Stimulated activated CD8-positive, alpha-beta memory T cell treated with anti-CD3 and anti-CD28 coated beads, Interleukin-4, amount 100 ng/mL, for 48 hours (primary cell): ENCODE results near the gene ATP2B3.

Experiments used
- DNase-seq: peaks from one replicate; pipeline ENCODE4 v3.0.0-alpha.2; 2020

Gene ATP2B3

DNA sequence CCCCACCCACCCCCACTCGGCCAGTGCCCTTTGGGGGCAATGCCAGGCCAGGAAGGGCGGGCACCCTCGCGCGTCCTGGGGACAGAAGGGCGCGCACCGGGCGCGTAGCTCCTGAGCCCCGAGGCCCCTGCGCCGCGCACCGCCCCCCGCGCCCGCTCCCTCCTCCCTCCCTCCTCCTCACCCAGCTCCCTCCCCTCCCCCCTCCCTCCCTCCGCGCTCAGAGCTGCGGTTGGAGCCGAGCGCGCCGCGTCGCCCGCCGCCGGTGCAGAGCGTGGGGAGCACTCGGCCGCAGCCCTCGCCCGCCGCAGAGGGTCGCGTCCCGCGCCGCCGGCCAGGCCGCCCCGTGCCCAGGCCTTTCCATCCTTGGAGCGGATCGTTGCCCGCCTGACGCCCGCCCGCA lies at the start of gene ATP2B3:
ATP2B3 (plus strand) TSS at position 220 of the 400 bp plus-strand sequence. CDS start 18,606 bp downstream, outside the sequence.
- DNase-seq = no peak

- no peak for DNase-seq
These were observed 49.3 kb upstream of the ATP2B3 start for GRCh38 chrX:153468008-153468580.

- DNase-seq = peak; percentile 41
These were observed 47.5 kb upstream of the ATP2B3 start for GRCh38 chrX:153469811-153470410.

- DNase-seq = peak; percentile 88
These were observed 46.8 kb upstream of the ATP2B3 start, which contains the start of gene HAUS7 for GRCh38 chrX:153470411-153471363. HAUS7 (minus strand) TSS chrX:153470576; CDS start chrX:153470557, 19 bp downstream.

DNA sequence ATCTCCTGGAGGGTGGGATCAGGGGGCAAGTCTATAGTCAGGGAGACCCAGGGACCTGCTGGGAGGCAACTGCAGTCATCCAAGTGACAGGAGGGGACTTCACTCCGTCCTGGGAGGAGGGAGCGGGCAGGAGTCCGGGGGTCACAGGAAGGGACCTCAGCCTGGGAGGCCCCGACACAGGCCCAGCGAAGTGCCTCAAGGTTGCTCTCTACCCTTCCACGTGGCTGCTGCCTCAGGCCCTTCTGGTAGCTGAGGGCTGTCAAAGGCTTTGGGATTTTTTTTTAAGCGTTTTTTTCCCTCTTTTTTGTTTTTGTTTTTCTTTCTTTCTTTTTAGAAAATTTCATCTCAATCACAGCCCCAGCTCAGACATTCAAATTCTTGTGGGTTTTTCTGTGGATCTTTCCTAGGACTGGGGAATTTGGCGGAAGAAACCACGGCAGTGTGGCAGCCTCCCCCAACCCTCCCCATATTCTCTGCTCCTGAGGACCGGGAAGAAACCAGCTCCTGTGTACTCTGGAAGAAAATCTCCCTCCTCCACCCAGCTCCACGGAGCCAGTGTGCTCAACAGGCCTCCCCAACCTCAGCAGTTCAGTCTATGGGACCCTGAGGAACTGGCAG lies 45.7 kb upstream of the ATP2B3 start:
- no peak for DNase-seq

DNA sequence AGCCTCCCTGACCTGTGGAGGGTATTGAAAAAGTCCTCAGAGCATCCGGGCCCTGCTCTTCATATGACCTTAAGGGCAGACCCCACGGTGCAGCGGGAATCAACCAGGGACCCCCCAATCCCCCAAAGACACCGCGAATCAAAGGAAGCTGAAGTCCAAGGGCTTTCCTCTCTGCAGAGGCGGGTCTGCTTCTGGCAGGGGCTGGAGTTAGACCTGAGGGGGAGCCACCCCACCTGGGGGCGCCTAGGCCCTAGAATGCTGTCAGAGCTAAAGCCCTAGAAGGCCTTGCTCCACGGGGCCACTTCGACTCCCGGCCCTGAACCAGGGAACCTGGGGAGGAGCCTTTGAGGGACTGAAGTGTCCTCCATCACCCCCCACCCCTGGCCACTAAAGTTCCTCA lies 44.3 kb upstream of the ATP2B3 start:
- DNase-seq = no peak

GRCh38 chrX:153474266-153474665 lies 43.2 kb upstream of the ATP2B3 start:
- DNase-seq = no peak

- peak; percentile 44 for DNase-seq
These were observed 42.7 kb upstream of the ATP2B3 start for GRCh38 chrX:153474718-153475117.

GRCh38 chrX:153475271-153475670 lies 42.2 kb upstream of the ATP2B3 start:
- no peak for DNase-seq

DNA sequence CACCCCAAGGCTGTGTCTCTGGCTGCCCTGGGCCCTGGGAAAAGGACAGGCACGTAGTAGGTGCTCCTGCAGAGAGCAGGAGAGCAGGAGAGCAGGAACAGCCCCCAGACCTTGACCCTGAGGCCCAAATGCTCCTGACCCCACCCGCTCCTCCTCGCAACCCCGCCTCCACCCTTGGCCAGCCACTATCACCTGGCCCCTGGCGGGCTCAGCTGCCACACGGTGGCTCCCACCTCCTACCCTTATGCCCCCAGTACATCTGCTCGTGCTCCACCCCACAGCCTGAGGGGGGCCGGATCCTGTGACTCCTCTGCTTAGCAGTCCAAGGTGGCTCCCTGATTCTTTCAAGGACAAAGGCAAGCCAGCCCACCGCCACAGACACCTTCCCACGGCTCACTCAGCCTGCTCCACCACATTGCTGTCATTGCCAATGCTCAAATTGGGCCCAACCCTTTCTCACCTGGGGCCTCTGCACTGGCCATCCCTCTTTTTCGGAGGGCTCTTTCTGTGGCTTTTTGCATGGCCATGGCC lies 41.6 kb upstream of the ATP2B3 start:
- no peak for DNase-seq

DNA sequence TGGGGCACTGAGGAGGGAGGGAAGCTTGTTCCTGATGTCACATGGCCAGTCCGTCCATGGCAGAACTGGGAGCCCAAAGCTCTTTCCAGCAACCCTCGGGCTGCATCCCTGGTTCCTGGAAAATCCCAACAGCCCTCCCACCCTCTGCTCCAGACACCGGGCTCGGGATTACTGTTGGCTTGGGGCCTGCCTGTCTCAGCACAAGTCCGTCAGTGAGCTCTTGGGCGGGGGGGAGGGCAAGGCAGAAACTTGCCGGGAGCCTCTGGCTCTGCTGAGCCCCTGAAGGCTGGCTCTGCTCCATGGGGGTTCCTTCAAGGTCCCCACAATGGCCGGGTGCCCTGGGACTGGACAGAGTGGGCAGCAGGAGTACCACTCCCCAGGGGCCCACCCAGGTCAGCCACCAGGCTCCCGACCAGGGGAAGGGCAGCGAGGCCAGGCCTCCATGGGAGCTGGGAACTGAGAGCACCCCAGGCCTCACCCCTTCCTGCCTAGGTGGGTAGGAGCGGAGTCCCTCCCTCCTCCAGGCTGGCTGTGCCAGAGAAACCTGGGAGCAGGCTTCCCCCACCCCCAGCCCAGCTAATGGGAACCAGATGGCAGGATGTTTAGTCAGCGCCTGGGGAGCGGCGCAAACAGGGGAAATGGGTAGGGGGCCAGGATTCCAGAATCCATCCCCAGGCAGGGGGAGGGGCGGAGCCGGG lies 40.6 kb upstream of the ATP2B3 start:
- DNase-seq = no peak

DNA sequence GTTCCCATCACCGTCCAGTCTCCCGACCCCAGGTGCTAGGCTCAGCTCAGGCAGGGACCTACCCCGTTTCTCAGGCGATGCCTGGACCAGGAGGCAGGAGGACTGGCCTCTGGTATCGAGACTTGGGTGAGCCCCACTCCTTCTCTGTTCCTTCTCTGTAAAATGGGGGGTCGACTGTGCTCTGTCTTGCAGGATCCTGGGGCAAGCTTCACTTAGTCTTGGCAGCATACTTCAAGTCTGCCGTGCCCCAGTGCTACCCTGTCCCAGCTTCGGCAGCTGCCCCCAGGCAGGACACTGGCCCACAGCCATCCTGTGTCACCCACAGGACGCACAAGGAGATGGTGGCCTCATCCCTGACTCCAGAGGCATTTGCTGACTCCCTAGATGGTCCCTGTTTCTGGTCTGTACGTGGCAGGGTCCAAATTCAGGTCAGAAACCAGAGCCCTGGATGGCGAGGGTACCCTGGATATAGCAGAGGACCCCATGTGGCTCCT lies 40.0 kb upstream of the ATP2B3 start:
- no peak for DNase-seq

- DNase-seq = no peak
These were observed 39.5 kb upstream of the ATP2B3 start for GRCh38 chrX:153477901-153478300.

DNA sequence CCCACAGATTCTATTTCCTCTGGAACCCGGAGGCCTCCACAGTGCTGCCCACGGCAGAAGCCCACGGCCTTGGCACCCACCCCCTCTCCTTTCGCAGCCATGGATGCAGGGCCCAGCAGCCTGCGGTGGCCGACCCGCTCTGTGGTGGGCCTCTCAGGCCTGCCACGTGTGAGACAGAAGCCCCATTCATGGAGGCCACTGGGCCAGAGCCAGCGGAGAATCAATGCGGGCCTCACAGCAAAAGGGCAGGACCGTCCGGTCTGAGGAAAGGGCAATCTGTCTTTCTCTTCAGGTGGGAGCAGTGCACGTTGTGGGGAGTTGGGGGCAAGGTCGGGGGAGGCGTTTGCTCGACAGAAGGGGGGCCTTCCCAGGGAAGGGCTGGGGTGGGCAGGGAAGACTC lies 38.7 kb upstream of the ATP2B3 start:
- DNase-seq = no peak

- DNase-seq = no peak
These were observed 36.4 kb upstream of the ATP2B3 start for GRCh38 chrX:153481043-153481442.

- DNase-seq = no peak
These were observed 34.9 kb upstream of the ATP2B3 start for GRCh38 chrX:153482376-153483015.

- DNase-seq = no peak
These were observed 31.9 kb upstream of the ATP2B3 start for GRCh38 chrX:153485396-153486080.

GRCh38 chrX:153486171-153486570 lies 31.3 kb upstream of the ATP2B3 start:
- no peak for DNase-seq

GRCh38 chrX:153487590-153488071 lies 29.8 kb upstream of the ATP2B3 start:
- no peak for DNase-seq

- no peak for DNase-seq
These were observed 29.1 kb upstream of the ATP2B3 start for GRCh38 chrX:153488231-153488914.
